GM12801 (cell line): ENCODE data around the gene EIPR1.

ENCODE experiments used
- CTCF ChIP-seq: IDR thresholded peaks from one replicate; pipeline ENCODE4 v1.5.1; 2011; ENCODE audit warnings: control low read depth; ENCODE audit not compliant: insufficient read length; ENCODE audit errors: extremely low read depth

The EIPR1 gene

GRCh38 chr2:3320910-3321605, 56.6 kb downstream of the EIPR1 start:
- no peak for TF ChIP-seq CTCF

- TF ChIP-seq CTCF: no peak
Observed at GRCh38 chr2:3319745-3320566, 57.7 kb downstream of the EIPR1 start.

GRCh38 chr2:3319134-3319533, 58.5 kb downstream of the EIPR1 start:
- no peak for TF ChIP-seq CTCF

- TF ChIP-seq CTCF: no peak
Observed at GRCh38 chr2:3317871-3318590, 59.6 kb downstream of the EIPR1 start.

GRCh38 chr2:3317277-3317685, 60.3 kb downstream of the EIPR1 start:
- TF ChIP-seq CTCF: no peak

GRCh38 chr2:3316456-3317276, 61.0 kb downstream of the EIPR1 start:
- TF ChIP-seq CTCF: no peak
